ENCODE data around the gene MYO1H. TPM values are rescaled to one million over a fixed set of nuclear protein-coding genes. Genes with fewer than 3 reads are reported as not detected.
A peak's percentile ranks its signal among the peaks of the same experiment; 100 is the strongest.

MYO1H gene
- total and polyA plus RNA-seq, 2 of the 13 experiments (the other 11 are each of a cell fraction or from before 2014, with no cell fraction given) = not detected

DNA sequence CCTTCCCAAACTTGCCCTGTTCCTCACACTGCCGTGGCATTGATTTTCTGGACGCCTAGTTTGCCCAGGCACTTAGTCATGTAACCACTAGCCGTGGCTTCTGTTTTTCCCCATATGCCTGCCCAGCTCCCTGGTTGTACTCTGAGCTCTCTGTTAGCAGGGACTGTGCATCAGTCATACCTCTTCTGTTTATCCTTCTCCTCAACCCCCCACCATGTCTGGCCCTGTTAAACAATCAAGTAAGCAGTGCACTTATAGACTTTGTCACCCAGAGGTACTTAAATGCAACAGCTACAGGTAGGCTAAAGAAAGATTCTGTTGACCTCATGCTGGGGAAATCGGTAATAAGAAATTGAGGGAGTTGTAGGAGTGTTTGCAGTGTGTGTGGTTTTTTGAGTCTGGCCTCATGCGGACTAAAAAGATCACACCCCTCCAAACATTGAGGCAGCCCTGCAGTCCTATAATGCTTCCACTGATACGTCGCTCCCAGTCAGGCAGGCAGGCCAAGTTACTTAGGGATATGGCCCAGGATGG lies 146.7 kb downstream of the MYO1H start (continued):
- TF ChIP-seq ZSCAN29 (CRISPR knock-in tag; conservative IDR thresholded peaks at IDR 0.05) (0 out of 2 replicates have a peak, but pooled peaks have one; percentile 26), IRF2 (CRISPR knock-in tag; IDR thresholded peaks at IDR 0.05) (peak; percentile 49; the same call in 1 of the 2 replicates), ZFP36 (IDR thresholded peaks at IDR 0.05; ENCODE audit: borderline replicate concordance, low read depth, low read length, partially characterized antibody) (no peak), GABPA (IDR thresholded peaks at IDR 0.05; ENCODE audit: low read depth, low read length) (no peak), GABPA (CRISPR knock-in tag; IDR thresholded peaks at IDR 0.05; ENCODE audit: low read depth) (no peak), REPIN1 (CRISPR knock-in tag; IDR thresholded peaks at IDR 0.05; ENCODE audit: borderline replicate concordance, low read depth) (no peak), KAT2B (IDR thresholded peaks at IDR 0.05; ENCODE audit: borderline replicate concordance, low read depth, low read length) (no peak), PPARG (CRISPR knock-in tag; conservative IDR thresholded peaks at IDR 0.05) (no peak; the same call in 1 of the 2 replicates), SOX13 (IDR thresholded peaks at IDR 0.05) (peak; percentile 51; the same call in 1 of the 2 replicates), SOX13 (CRISPR knock-in tag; conservative IDR thresholded peaks at IDR 0.05 in 1 of 2, IDR thresholded peaks at IDR 0.05 in 1 of 2) (peak in 1 of 2 experiments; percentile 47; a peak in 2 of 4 replicates), MTA3 (CRISPR knock-in tag; IDR thresholded peaks at IDR 0.05) (no peak), HDAC2 (CRISPR knock-in tag; IDR thresholded peaks at IDR 0.05) (peak; percentile 63), HOXA5 (CRISPR knock-in tag; IDR thresholded peaks at IDR 0.05) (no peak), YY1 (IDR thresholded peaks at IDR 0.05; ENCODE audit: insufficient read depth, insufficient replicate concordance, low read depth, low read length) (peak; percentile 29), ZFYVE20 (CRISPR knock-in tag; IDR thresholded peaks at IDR 0.05; ENCODE audit: borderline replicate concordance, low read depth) (no peak), NFIC (IDR thresholded peaks at IDR 0.05; ENCODE audit: low read length) (peak; percentile 30; the same call in 1 of the 2 replicates), BHLHE40 (IDR thresholded peaks at IDR 0.05; ENCODE audit: low read length) (0 out of 2 replicates have a peak, but pooled peaks have one; percentile 9), ONECUT2 (CRISPR knock-in tag; IDR thresholded peaks at IDR 0.05) (peak; percentile 90), TBX3 (IDR thresholded peaks at IDR 0.05; ENCODE audit: borderline replicate concordance) (peak; percentile 30; the same call in 1 of the 2 replicates), GATAD1 (CRISPR knock-in tag; IDR thresholded peaks at IDR 0.05) (0 out of 2 replicates have a peak, but pooled peaks have one; percentile 25)
- TF ChIP-seq, protein P1, sequence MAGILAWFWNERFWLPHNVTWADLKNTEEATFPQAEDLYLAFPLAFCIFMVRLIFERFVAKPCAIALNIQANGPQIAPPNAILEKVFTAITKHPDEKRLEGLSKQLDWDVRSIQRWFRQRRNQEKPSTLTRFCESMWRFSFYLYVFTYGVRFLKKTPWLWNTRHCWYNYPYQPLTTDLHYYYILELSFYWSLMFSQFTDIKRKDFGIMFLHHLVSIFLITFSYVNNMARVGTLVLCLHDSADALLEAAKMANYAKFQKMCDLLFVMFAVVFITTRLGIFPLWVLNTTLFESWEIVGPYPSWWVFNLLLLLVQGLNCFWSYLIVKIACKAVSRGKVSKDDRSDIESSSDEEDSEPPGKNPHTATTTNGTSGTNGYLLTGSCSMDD (CRISPR knock-in tag; IDR thresholded peaks at IDR 0.05) = no peak
- TF ChIP-seq, protein P2, sequence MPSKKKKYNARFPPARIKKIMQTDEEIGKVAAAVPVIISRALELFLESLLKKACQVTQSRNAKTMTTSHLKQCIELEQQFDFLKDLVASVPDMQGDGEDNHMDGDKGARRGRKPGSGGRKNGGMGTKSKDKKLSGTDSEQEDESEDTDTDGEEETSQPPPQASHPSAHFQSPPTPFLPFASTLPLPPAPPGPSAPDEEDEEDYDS (CRISPR knock-in tag; IDR thresholded peaks at IDR 0.05) = no peak; the same call in 1 of the 2 replicates
- TF ChIP-seq, protein P3, sequence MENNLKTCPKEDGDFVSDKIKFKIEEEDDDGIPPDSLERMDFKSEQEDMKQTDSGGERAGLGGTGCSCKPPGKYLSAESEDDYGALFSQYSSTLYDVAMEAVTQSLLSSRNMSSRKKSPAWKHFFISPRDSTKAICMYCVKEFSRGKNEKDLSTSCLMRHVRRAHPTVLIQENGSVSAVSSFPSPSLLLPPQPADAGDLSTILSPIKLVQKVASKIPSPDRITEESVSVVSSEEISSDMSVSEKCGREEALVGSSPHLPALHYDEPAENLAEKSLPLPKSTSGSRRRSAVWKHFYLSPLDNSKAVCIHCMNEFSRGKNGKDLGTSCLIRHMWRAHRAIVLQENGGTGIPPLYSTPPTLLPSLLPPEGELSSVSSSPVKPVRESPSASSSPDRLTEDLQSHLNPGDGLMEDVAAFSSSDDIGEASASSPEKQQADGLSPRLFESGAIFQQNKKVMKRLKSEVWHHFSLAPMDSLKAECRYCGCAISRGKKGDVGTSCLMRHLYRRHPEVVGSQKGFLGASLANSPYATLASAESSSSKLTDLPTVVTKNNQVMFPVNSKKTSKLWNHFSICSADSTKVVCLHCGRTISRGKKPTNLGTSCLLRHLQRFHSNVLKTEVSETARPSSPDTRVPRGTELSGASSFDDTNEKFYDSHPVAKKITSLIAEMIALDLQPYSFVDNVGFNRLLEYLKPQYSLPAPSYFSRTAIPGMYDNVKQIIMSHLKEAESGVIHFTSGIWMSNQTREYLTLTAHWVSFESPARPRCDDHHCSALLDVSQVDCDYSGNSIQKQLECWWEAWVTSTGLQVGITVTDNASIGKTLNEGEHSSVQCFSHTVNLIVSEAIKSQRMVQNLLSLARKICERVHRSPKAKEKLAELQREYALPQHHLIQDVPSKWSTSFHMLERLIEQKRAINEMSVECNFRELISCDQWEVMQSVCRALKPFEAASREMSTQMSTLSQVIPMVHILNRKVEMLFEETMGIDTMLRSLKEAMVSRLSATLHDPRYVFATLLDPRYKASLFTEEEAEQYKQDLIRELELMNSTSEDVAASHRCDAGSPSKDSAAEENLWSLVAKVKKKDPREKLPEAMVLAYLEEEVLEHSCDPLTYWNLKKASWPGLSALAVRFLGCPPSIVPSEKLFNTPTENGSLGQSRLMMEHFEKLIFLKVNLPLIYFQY (CRISPR knock-in tag; IDR thresholded peaks at IDR 0.05; ENCODE audit: borderline replicate concordance) = no peak
- TF ChIP-seq, protein P4, sequence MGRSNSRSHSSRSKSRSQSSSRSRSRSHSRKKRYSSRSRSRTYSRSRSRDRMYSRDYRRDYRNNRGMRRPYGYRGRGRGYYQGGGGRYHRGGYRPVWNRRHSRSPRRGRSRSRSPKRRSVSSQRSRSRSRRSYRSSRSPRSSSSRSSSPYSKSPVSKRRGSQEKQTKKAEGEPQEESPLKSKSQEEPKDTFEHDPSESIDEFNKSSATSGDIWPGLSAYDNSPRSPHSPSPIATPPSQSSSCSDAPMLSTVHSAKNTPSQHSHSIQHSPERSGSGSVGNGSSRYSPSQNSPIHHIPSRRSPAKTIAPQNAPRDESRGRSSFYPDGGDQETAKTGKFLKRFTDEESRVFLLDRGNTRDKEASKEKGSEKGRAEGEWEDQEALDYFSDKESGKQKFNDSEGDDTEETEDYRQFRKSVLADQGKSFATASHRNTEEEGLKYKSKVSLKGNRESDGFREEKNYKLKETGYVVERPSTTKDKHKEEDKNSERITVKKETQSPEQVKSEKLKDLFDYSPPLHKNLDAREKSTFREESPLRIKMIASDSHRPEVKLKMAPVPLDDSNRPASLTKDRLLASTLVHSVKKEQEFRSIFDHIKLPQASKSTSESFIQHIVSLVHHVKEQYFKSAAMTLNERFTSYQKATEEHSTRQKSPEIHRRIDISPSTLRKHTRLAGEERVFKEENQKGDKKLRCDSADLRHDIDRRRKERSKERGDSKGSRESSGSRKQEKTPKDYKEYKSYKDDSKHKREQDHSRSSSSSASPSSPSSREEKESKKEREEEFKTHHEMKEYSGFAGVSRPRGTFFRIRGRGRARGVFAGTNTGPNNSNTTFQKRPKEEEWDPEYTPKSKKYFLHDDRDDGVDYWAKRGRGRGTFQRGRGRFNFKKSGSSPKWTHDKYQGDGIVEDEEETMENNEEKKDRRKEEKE (IDR thresholded peaks at IDR 0.05) = no peak

All from HepG2 (cell line).